Measurements from ENCODE around the gene APBB2. TPM values are rescaled to one million over a fixed set of nuclear protein-coding genes. Genes with fewer than 3 reads are reported as not detected.
A peak's percentile ranks its signal among the peaks of the same experiment; 100 is the strongest.
"Not testable (repeated sequence)": the region's sequence is repeated elsewhere in the genome, so short reads cannot be mapped to it uniquely, and the experiment has no call there.

The APBB2 gene
- total RNA-seq, 4 donors from 2014 or later: 47.5 to 99.9 (median 57.5) TPM

DNA sequence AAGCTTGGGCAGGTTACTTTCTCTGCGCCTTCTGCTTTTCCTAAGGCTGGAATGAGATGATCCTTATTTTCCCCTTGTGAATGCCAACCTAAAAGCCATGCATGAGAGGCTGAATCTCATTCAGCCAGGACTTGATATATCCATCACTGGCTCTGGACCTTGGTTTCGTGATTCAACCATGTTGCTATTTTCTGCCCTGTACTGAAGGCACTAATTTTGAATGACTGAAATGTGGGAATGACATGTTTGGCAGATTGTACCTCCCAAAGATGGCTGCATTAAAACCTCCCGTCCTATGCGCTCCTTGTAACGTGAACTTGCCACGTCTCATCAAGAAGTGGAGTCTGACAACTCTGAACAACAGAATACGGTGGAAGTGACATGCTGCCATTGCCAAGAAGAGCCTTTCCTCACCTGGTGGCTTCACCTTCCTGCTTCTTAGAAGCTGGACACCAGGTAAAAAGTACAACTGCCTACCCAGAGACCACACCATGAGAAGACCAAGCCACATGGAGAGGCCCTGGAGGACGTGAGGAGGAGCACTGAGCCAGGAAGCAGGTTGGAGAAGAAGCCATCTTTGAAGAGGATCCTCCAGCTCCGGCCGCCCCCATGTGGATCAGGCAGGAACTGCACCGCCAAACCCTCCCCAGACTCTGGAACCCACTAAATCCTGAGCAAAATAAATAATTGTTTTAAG, 290.1 kb downstream of the APBB2 start:
- Histone ChIP-seq H3K9me3 (no peaks in the 10 kb centered on the region), H3K27ac (no peak overlapping the region), H3K4me1 (no peaks in the 10 kb centered on the region), H3K27me3 (no peaks in the 10 kb centered on the region), H3K4me3 (no peak overlapping the region), H3K36me3 (no peaks in the 10 kb centered on the region)
- TF ChIP-seq, protein P1, sequence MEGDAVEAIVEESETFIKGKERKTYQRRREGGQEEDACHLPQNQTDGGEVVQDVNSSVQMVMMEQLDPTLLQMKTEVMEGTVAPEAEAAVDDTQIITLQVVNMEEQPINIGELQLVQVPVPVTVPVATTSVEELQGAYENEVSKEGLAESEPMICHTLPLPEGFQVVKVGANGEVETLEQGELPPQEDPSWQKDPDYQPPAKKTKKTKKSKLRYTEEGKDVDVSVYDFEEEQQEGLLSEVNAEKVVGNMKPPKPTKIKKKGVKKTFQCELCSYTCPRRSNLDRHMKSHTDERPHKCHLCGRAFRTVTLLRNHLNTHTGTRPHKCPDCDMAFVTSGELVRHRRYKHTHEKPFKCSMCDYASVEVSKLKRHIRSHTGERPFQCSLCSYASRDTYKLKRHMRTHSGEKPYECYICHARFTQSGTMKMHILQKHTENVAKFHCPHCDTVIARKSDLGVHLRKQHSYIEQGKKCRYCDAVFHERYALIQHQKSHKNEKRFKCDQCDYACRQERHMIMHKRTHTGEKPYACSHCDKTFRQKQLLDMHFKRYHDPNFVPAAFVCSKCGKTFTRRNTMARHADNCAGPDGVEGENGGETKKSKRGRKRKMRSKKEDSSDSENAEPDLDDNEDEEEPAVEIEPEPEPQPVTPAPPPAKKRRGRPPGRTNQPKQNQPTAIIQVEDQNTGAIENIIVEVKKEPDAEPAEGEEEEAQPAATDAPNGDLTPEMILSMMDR (IDR thresholded peaks at IDR 0.05): peak; percentile 55 to 83 (median 66)
- TF ChIP-seq POLR2A (IDR thresholded peaks at IDR 0.05): no peak
- peak; percentile 54 to 84 (median 72) for DNase-seq

DNA sequence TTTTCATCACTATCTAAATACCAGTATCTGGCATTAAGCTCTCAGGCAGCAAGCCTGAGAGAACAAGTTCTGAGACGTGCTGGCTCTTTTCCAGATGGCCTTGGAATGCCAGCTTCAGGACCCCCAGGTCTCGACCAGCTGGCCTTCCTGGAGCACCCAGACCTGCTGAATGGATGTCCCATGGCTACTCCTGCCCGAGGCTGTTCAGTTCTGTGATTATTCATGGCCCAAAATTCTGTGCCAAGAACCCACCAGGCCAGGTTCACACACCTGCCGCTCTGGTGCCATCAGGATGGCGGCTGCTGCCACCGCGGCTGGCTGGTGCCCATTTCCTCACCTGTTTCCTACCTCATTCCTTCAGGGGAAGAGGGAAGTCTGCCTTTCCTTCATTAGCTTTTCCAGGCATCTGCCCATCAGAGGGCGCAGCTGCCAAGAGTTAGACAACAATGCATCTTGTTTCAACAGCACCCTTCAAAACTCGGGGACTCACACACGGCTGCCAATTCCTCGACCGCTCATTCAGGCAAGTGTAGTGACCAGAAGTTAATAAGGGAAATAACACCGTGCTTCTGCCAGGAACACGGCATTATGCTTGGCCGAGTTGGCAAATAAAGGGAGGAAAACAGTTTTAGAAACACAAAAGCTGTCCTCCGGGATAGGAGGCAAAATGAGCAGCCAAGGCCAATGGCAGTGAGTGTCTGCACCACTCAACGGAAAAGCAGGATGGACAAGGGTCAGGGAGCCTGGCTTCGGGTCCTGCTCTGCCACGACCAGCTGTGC, 290.8 kb downstream of the APBB2 start:
- no peak for DNase-seq
- TF ChIP-seq, protein P1 (IDR thresholded peaks at IDR 0.05): no peak
- TF ChIP-seq POLR2A (IDR thresholded peaks at IDR 0.05): no peak
- Histone ChIP-seq H3K36me3 (no peaks in the 10 kb centered on the region), H3K27me3 (no peaks in the 10 kb centered on the region), H3K4me3 (no peak overlapping the region), H3K4me1 (peaks cover 0 to 4% (median 0%) of the 10 kb centered on the region in 4 donors), H3K9me3 (no peaks in the 10 kb centered on the region), H3K27ac (no peak overlapping the region)

DNA sequence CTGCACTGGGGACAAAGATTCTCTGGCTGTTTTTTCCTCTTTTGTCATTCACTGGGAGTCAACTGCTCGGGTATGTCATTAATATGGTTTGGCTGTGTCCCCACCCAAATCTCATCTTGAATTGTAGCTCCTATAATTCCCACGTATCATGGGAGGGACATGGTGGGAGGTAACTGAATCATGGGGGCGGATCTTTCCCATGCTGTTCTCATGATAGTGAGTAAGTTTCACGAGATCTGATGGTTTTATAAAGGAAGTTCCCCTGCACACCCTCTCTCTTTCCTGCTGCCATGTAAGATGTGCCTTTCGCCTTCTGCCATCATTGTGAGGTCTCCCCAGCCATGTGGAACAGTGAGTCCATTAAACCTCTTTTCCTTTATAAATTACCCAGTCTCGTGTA, 294.4 kb downstream of the APBB2 start:
- H3K4me1 ChIP-seq, DNase-seq, H3K4me3 ChIP-seq: not testable (repeated sequence)

DNA sequence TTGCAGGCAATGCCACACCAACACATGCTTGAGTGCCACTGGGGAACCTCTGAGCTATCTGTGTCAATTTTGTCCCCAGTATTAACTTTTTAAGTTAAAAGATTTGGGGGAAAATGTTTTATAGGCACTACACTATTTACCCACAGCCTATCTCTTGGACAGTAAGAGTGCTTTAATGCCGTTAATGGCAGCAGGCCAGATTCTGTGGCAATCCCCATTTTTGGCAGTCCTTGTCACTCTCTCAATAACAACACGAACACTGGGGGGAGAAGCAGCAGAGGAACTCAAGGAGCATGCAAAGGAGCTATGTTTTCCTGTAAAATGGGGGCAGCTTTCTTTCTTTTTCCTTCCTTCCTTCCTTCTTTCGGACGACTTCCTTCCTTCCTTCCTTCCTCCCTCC, 296.0 kb downstream of the APBB2 start:
- DNase-seq: peak in 1 of 3 donors; percentile 60
- Histone ChIP-seq H3K4me3 (no peak overlapping the region), H3K36me3 (no peaks in the 10 kb centered on the region), H3K4me1 (peaks cover 0 to 6% (median 0%) of the 10 kb centered on the region in 4 donors), H3K9me3 (no peaks in the 10 kb centered on the region), H3K27ac (no peak overlapping the region), H3K27me3 (no peaks in the 10 kb centered on the region)
- TF ChIP-seq, protein P1 (IDR thresholded peaks at IDR 0.05): no peak
- TF ChIP-seq POLR2A (IDR thresholded peaks at IDR 0.05): no peak

More for the DNA sequence above, 294.4 kb downstream of the APBB2 start:
- not testable (repeated sequence) for H3K36me3 ChIP-seq, H3K9me3 ChIP-seq, H3K27ac ChIP-seq, H3K27me3 ChIP-seq

DNA sequence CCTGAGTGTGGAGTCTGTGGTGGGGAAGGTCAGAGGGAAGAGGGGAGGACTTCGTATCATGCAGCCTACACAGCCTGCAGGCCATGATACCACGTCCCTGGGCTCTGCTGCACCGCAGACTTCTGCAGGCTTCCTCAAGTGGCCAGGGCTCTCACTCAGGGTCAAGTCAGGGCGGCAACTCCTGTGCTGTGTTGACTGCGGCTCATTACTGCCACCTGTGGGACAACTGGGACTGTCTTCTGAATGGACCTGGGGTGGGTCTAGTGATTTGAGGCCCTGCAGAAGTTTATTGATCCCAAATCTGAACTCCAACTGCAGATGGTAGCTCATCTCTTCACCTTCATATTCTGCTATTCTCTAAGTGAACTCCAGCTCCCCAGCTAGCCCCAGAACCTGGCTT, 297.5 kb downstream of the APBB2 start:
- Histone ChIP-seq H3K4me3 (no peak overlapping the region), H3K4me1 (peaks cover 0 to 6% (median 0%) of the 10 kb centered on the region in 4 donors), H3K9me3 (no peaks in the 10 kb centered on the region), H3K36me3 (no peaks in the 10 kb centered on the region), H3K27ac (no peak overlapping the region), H3K27me3 (no peaks in the 10 kb centered on the region)
- no peak for TF ChIP-seq POLR2A (IDR thresholded peaks at IDR 0.05)
- TF ChIP-seq, protein P1 (IDR thresholded peaks at IDR 0.05): peak in 3 of 6 experiments; percentile 15 to 27 (median 23)
- peak in 2 of 3 donors; percentile 20 to 65 for DNase-seq

DNA sequence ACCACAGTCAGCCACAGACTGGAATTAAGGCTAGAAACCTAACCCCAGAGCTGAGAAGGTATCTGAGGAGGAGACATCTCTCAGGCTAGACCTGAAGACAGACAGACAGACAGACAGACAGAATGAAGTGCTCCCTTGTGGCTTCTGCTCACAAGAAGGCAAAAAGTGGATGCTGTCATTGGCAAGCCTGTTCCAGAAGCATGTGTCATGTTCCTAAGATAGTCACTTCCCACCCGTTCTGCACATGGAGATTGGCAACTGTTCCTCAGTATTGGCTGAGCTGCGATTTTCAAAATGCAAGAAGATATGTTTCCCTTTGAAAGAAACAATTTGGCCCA, 298.2 kb downstream of the APBB2 start:
- Histone ChIP-seq H3K4me1 (peaks cover 0 to 6% (median 0%) of the 10 kb centered on the region in 4 donors), H3K36me3 (no peaks in the 10 kb centered on the region), H3K4me3 (no peak overlapping the region), H3K9me3 (no peaks in the 10 kb centered on the region), H3K27me3 (no peaks in the 10 kb centered on the region), H3K27ac (no peak overlapping the region)
- TF ChIP-seq, protein P1 (IDR thresholded peaks at IDR 0.05): no peak
- TF ChIP-seq POLR2A (IDR thresholded peaks at IDR 0.05): no peak
- no peak for DNase-seq
